HG03175 (cell line): ENCODE measurements around the gene MAPK8IP3.

Source experiments
- ATAC-seq: cut with Tn5 transposase; IDR thresholded peaks from one replicate; pipeline ENCODE4 v1.9.1; 2021; ENCODE audit warnings: mild to moderate bottlenecking, moderate library complexity; ENCODE audit not compliant: unreplicated experiment

The MAPK8IP3 gene

GRCh38 chr16:1758923-1759322 is 52.9 kb downstream of the MAPK8IP3 start:
- no peak for ATAC-seq

GRCh38 chr16:1759511-1759910 is 53.5 kb downstream of the MAPK8IP3 start:
- ATAC-seq: no peak

GRCh38 chr16:1760911-1761310 is 54.9 kb downstream of the MAPK8IP3 start:
- no peak for ATAC-seq

- ATAC-seq: no peak
Observed at GRCh38 chr16:1761751-1762150, 55.8 kb downstream of the MAPK8IP3 start.

- ATAC-seq: no peak
Observed at GRCh38 chr16:1762196-1762878, 56.3 kb downstream of the MAPK8IP3 start.

- no peak for ATAC-seq
Observed at GRCh38 chr16:1762879-1763520, 57.0 kb downstream of the MAPK8IP3 start.

- no peak for ATAC-seq
Observed at GRCh38 chr16:1763521-1764511, 57.8 kb downstream of the MAPK8IP3 start.

- no peak for ATAC-seq
Observed at GRCh38 chr16:1764971-1765370, 59.0 kb downstream of the MAPK8IP3 start.

- no peak for ATAC-seq
Observed at GRCh38 chr16:1765826-1766225, 59.8 kb downstream of the MAPK8IP3 start.

GRCh38 chr16:1766231-1766630 is 60.2 kb downstream of the MAPK8IP3 start:
- ATAC-seq: no peak

GRCh38 chr16:1766701-1767100 is 60.7 kb downstream of the MAPK8IP3 start:
- no peak for ATAC-seq

- ATAC-seq: no peak
Observed at GRCh38 chr16:1767116-1767994, 61.4 kb downstream of the MAPK8IP3 start.

- ATAC-seq: no peak
Observed at GRCh38 chr16:1768061-1768766, 62.2 kb downstream of the MAPK8IP3 start.

GRCh38 chr16:1768767-1769401 is 62.9 kb downstream of the MAPK8IP3 start:
- no peak for ATAC-seq

GRCh38 chr16:1769402-1770300 is 63.7 kb downstream of the MAPK8IP3 start:
- ATAC-seq: no peak

- no peak for ATAC-seq
Observed at GRCh38 chr16:1770328-1771187, 64.6 kb downstream of the MAPK8IP3 start.

GRCh38 chr16:1771188-1771863 is 65.3 kb downstream of the MAPK8IP3 start, which contains the start of gene NME3:
Gene NME3, minus strand, starts transcription at chr16:1771543. Its CDS starts 9 bp downstream, at chr16:1771534.
- ATAC-seq: no peak
